HG03439 (cell line): ENCODE results near the gene CDC26.
"Not testable (repeated sequence)": the region's sequence is repeated elsewhere in the genome, so short reads cannot be mapped to it uniquely, and the experiment has no call there.

Experiments used
- ATAC-seq: cut with Tn5 transposase; IDR thresholded peaks from one replicate; pipeline ENCODE4 v1.9.1; 2021; ENCODE audit warnings: mild to moderate bottlenecking, moderate library complexity; ENCODE audit not compliant: unreplicated experiment

Gene CDC26

GRCh38 chr9:113296247-113296646 lies 20.9 kb upstream of the CDC26 start:
- ATAC-seq, result not testable (repeated sequence)

- no peak for ATAC-seq
Measured at GRCh38 chr9:113293285-113293878, 18.0 kb upstream of the CDC26 start.

GRCh38 chr9:113290052-113290607 lies 14.8 kb upstream of the CDC26 start:
- ATAC-seq, result no peak

GRCh38 chr9:113289091-113289490 lies 13.7 kb upstream of the CDC26 start:
- ATAC-seq, result no peak

GRCh38 chr9:113281356-113281755 lies 6.0 kb upstream of the CDC26 start:
- no peak for ATAC-seq

GRCh38 chr9:113278840-113279239 lies 3.5 kb upstream of the CDC26 start:
- ATAC-seq, result no peak

GRCh38 chr9:113274474-113275156 lies 757 bp downstream of the CDC26 start:
- peak; percentile 0 for ATAC-seq

GRCh38 chr9:113269871-113270270 lies 5.5 kb downstream of the CDC26 start:
- ATAC-seq, result no peak

- no peak for ATAC-seq
Measured at GRCh38 chr9:113269355-113269754, 6.0 kb downstream of the CDC26 start.

- no peak for ATAC-seq
Measured at GRCh38 chr9:113267911-113268566, 7.3 kb downstream of the CDC26 start.

- ATAC-seq, result no peak
Measured at GRCh38 chr9:113266174-113266573, 9.2 kb downstream of the CDC26 start.

GRCh38 chr9:113261917-113262671 lies 13.3 kb downstream of the CDC26 start:
- ATAC-seq, result no peak

GRCh38 chr9:113258282-113258681 lies 17.1 kb downstream of the CDC26 start:
- no peak for ATAC-seq

- no peak for ATAC-seq
Measured at GRCh38 chr9:113257863-113258262, 17.5 kb downstream of the CDC26 start.

- ATAC-seq, result no peak
Measured at GRCh38 chr9:113255438-113255837, 19.9 kb downstream of the CDC26 start.

GRCh38 chr9:113254991-113255390 lies 20.4 kb downstream of the CDC26 start:
- no peak for ATAC-seq

GRCh38 chr9:113250807-113251206 lies 24.6 kb downstream of the CDC26 start:
- ATAC-seq, result no peak

- ATAC-seq, result not testable (repeated sequence)
Measured at GRCh38 chr9:113249661-113250060, 25.7 kb downstream of the CDC26 start.

- no peak for ATAC-seq
Measured at GRCh38 chr9:113247640-113248039, 27.7 kb downstream of the CDC26 start.

GRCh38 chr9:113246928-113247327 lies 28.4 kb downstream of the CDC26 start:
- no peak for ATAC-seq

- no peak for ATAC-seq
Measured at GRCh38 chr9:113245894-113246293, 29.5 kb downstream of the CDC26 start.
